Psoas muscle (tissue), 8 donors: ENCODE results near the gene LPP. TPM values are rescaled to one million over a fixed set of nuclear protein-coding genes. Genes with fewer than 3 reads are reported as not detected.
A peak's percentile ranks its signal among the peaks of the same experiment; 100 is the strongest.

Experiments used
- ATAC-seq, 4 donors: fragments of 200-7000 bp; cut with Tn5 transposase; one replicate each; pipeline ENCODE4 v1.9.1; 2020; ENCODE audit warnings: moderate library complexity in 3 of 4, mild to moderate bottlenecking in 2 of 4
- DNase-seq, 2 donors: peaks; one replicate each; pipeline ENCODE4 v3.0.0-alpha.2; 2020
- H3K27ac ChIP-seq: fragments of 200-600 bp; one replicate; pipeline ENCODE4 v1.8.0; 2022
- H3K27me3 ChIP-seq, 3 donors: fragments of 200-600 bp in 1 of 3; one replicate each; pipeline versions ENCODE4 v1.6.1 to v1.8.0; 2013 to 2022; ENCODE audit warnings: low read length in 2 of 3, mild to moderate bottlenecking in 2 of 3, moderate library complexity in 1 of 3; ENCODE audit not compliant: insufficient read depth in 3 of 3
- H3K36me3 ChIP-seq, 2 donors: fragments of 200-600 bp in 1 of 2; one replicate each; pipeline versions ENCODE4 v1.6.1 to v1.8.0; 2013 to 2022; ENCODE audit warnings: low read depth in 1 of 2, mild to moderate bottlenecking in 1 of 2, moderate library complexity in 1 of 2; ENCODE audit not compliant: insufficient read depth in 1 of 2
- H3K4me1 ChIP-seq: fragments of 200-600 bp; one replicate; pipeline ENCODE4 v1.8.0; 2022
- H3K4me3 ChIP-seq: fragments of 200-600 bp; one replicate; pipeline ENCODE4 v1.8.0; 2022; ENCODE audit warnings: mild to moderate bottlenecking
- H3K9me3 ChIP-seq: fragments of 200-600 bp; one replicate; pipeline ENCODE4 v1.8.0; 2022
- CTCF ChIP-seq: fragments of 200-600 bp; IDR thresholded peaks from one replicate; pipeline ENCODE4 v1.8.0; 2022; ENCODE audit warnings: antibody characterized with exemption
- WGBS, 3 donors: extraction: QIAGEN DNeasy Blood & Tissue Kit; methylation state at CpG; one replicate each; pipeline versions ENCODE4 v1.1.6 to v1.1.7; 2013; 5-methylcytosine and 5-hydroxymethylcytosine counted together
- intact Hi-C, 2 donors: fragments of 100-400 bp; cut with DNase I; formaldehyde crosslinking; loops; one replicate each; pipeline versions ENCODE4 v1.11.0 to v1.14.2; 2022
- polyA plus RNA-seq, 3 donors: library from polyadenylated mRNA; stranded (reverse); fragments of 200-250 nt; gene quantifications; one replicate each; pipeline ENCODE4 v1.2.3, GENCODE V29; 2013
- total RNA-seq, 4 donors: library from RNA; stranded (reverse); fragmentation: NEBNext Ultra II Directional in 2 of 4; extraction: Animal tissue kit (Norgen Biotek cat#: 25700) in 2 of 4; gene quantifications; one replicate each; pipeline versions ENCODE4 v1.2.1 to v1.2.4, GENCODE V29; 2021 to 2023
- donor health status: healthy with polysubstance abuse.
- donor health status: DM: no; HTN: no; CAD: no; lungs with moderate emphysema.
- donor health status: Bipolar disorder and iron deficiency.
- donor health status: healthy.
- donor health status: DM: yes; HTN: yes; CAD: no.
- donor health status: DM: no; HTN: no; CAD: no.
- donor health status: DM: no; HTN: no; CAD: no.
- donor health status: DM: yes; HTN: yes; CAD: no.

LPP gene
- total and polyA plus RNA-seq, 7 donors: 2.6 to 80.3 (median 42.8) TPM

- no peak overlapping the region for H3K27ac ChIP-seq
- intact Hi-C loops: no loop called here
Measured at GRCh38 chr3:188559856-188560255, 405.9 kb downstream of the LPP start.

GRCh38 chr3:188562144-188562543 is 408.2 kb downstream of the LPP start:
- 7 to 29% (median 8%) methylated on average over 2 of the region's 2 CpGs for WGBS, 3 donors
- no peak for TF ChIP-seq CTCF
- Histone ChIP-seq H3K27me3 (no peaks in the 10 kb centered on the region), H3K36me3 (no peaks in the 10 kb centered on the region), H3K4me3 (no peak overlapping the region), H3K4me1 (peaks cover 26% of the 10 kb centered on the region), H3K27ac (no peak overlapping the region), H3K9me3 (no peaks in the 10 kb centered on the region)
- no peak for DNase-seq
- intact Hi-C loops: no loop called here
- ATAC-seq: peak in 1 of 4 donors; percentile 60

More at GRCh38 chr3:188559856-188560255, 405.9 kb downstream of the LPP start:
- DNase-seq (no peak), ATAC-seq (no peak)
- Histone ChIP-seq H3K9me3 (no peaks in the 10 kb centered on the region), H3K36me3 (no peaks in the 10 kb centered on the region), H3K4me3 (no peak overlapping the region), H3K4me1 (peaks cover 49% of the 10 kb centered on the region), H3K27me3 (no peaks in the 10 kb centered on the region)
- WGBS, 3 donors: 98% methylated on average over 2 of the region's 2 CpGs
- TF ChIP-seq CTCF: no peak

- TF ChIP-seq CTCF: no peak
- no peaks in the 10 kb centered on the region for H3K27me3 ChIP-seq
- no peak overlapping the region for H3K4me3 ChIP-seq
- no peak overlapping the region for H3K27ac ChIP-seq
- 41 to 61% (median 57%) methylated on average over 3 of the region's 3 CpGs for WGBS, 3 donors
- H3K9me3 ChIP-seq: no peaks in the 10 kb centered on the region
- H3K36me3 ChIP-seq: no peaks in the 10 kb centered on the region
- ATAC-seq (no peak), DNase-seq (no peak)
- H3K4me1 ChIP-seq: peaks cover 35% of the 10 kb centered on the region
- intact Hi-C loops: no loop called here
Measured at GRCh38 chr3:188567478-188568195, 413.7 kb downstream of the LPP start.

GRCh38 chr3:188568736-188569135 is 414.8 kb downstream of the LPP start:
- Histone ChIP-seq H3K4me3 (no peak overlapping the region), H3K27ac (no peak overlapping the region), H3K27me3 (no peaks in the 10 kb centered on the region), H3K9me3 (no peaks in the 10 kb centered on the region), H3K36me3 (no peaks in the 10 kb centered on the region), H3K4me1 (peaks cover 42% of the 10 kb centered on the region)
- DNase-seq (no peak), ATAC-seq (no peak)
- 86 to 89% (median 86%) methylated on average over 3 of the region's 3 CpGs for WGBS, 3 donors
- no peak for TF ChIP-seq CTCF
- intact Hi-C loops: no loop called here
